ENCODE measurements around the gene ZNF808. TPM values are rescaled to one million over a fixed set of nuclear protein-coding genes. Genes with fewer than 3 reads are reported as not detected.
"Not testable (repeated sequence)": the region's sequence is repeated elsewhere in the genome, so short reads cannot be mapped to it uniquely, and the experiment has no call there.

ZNF808 gene
- total RNA-seq, 3 donors from 2014 or later (not counting 1 experiment from before 2014, with no cell fraction given): 43.8 to 69.1 (median 49.5) TPM

- peaks cover 5% of the 10 kb centered on the region for H3K36me3 ChIP-seq (ENCODE audit: control insufficient read depth, insufficient read depth, low read length)
- H3K4me1 ChIP-seq (ENCODE audit: control insufficient read depth, insufficient read depth, low read length): peaks cover 21% of the 10 kb centered on the region
- no peak overlapping the region for H3K27ac Mint-ChIP-seq
- H3K9me3 ChIP-seq (ENCODE audit: control insufficient read depth, insufficient read depth, low read length): peaks cover 5% of the 10 kb centered on the region
- no peak overlapping the region for H3K4me3 Mint-ChIP-seq
- intact Hi-C loops (cut with micrococcal nuclease): no loop called here
- no peak overlapping the region for H3K4me3 ChIP-seq (ENCODE audit: low read length)
- DNase-seq (no peak), ATAC-seq (no peak)
- H3K9me3 Mint-ChIP-seq: peaks cover 0 to 2% of the 10 kb centered on the region in 2 donors
- no peak overlapping the region for H3K27ac ChIP-seq (ENCODE audit: low read length)
- H3K36me3 Mint-ChIP-seq: peaks cover 21% of the 10 kb centered on the region
- peaks cover 12% of the 10 kb centered on the region in 2 donors for H3K4me1 Mint-ChIP-seq
- H3K27me3 ChIP-seq (ENCODE audit: control insufficient read depth, insufficient read depth, low read length): no peaks in the 10 kb centered on the region
- TF ChIP-seq CTCF (IDR thresholded peaks at IDR 0.05): no peak
- 95% methylated on average over 3 of the region's 3 CpGs for WGBS (ENCODE audit: insufficient coverage)
- H3K27me3 Mint-ChIP-seq (ENCODE audit: low read depth in 2 of 2): no peaks in the 10 kb centered on the region
Measured at GRCh38 chr19:52599241-52599640, 71.8 kb downstream of the ZNF808 start.

GRCh38 chr19:52600639-52601024, 73.2 kb downstream of the ZNF808 start:
- Mint-ChIP-seq H3K27ac (peak overlapping the region; percentile 39 to 83), H3K4me3 (peak overlapping the region; percentile 96), H3K36me3 (peaks cover 18% of the 10 kb centered on the region), H3K9me3 (peaks cover 0 to 4% of the 10 kb centered on the region in 2 donors), H3K4me1 (peaks cover 12 to 22% of the 10 kb centered on the region in 2 donors), H3K27me3 (ENCODE audit: low read depth in 2 of 2) (no peaks in the 10 kb centered on the region)
- intact Hi-C loops (cut with micrococcal nuclease): loop anchor here (2.0 to 5.0 kb wide), 2 partner anchors 30 to 73 kb away; partner anchors contain the start of genes ZNF701 and ZNF808
- ATAC-seq (peak; percentile 16 to 31 (median 16)), DNase-seq (peak; percentile 17 to 44)
- Histone ChIP-seq H3K4me1 (ENCODE audit: control insufficient read depth, insufficient read depth, low read length) (peaks cover 21% of the 10 kb centered on the region), H3K4me3 (ENCODE audit: low read length) (peak overlapping the region; percentile 75), H3K36me3 (ENCODE audit: control insufficient read depth, insufficient read depth, low read length) (peaks cover 5% of the 10 kb centered on the region), H3K27me3 (ENCODE audit: control insufficient read depth, insufficient read depth, low read length) (no peaks in the 10 kb centered on the region), H3K9me3 (ENCODE audit: control insufficient read depth, insufficient read depth, low read length) (peaks cover 5% of the 10 kb centered on the region), H3K27ac (ENCODE audit: low read length) (peak overlapping the region; percentile 56)
- TF ChIP-seq CTCF (IDR thresholded peaks at IDR 0.05): no peak
- WGBS (ENCODE audit: insufficient coverage): under 1% methylated on average over 15 of the region's 15 CpGs

GRCh38 chr19:52601025-52601973, 73.8 kb downstream of the ZNF808 start:
- Mint-ChIP-seq H3K4me3 (peak overlapping the region; percentile 96), H3K4me1 (peaks cover 13 to 28% of the 10 kb centered on the region in 2 donors), H3K27me3 (ENCODE audit: low read depth in 2 of 2) (no peaks in the 10 kb centered on the region), H3K9me3 (peaks cover 0 to 2% of the 10 kb centered on the region in 2 donors), H3K27ac (peak overlapping the region; percentile 39 to 83), H3K36me3 (peaks cover 11% of the 10 kb centered on the region)
- intact Hi-C loops (cut with micrococcal nuclease): loop anchor here (2.0 to 5.0 kb wide), 2 partner anchors 30 to 74 kb away; partner anchors contain the start of genes ZNF701 and ZNF808
- ATAC-seq: peak; percentile 99
- Histone ChIP-seq H3K27me3 (ENCODE audit: control insufficient read depth, insufficient read depth, low read length) (no peaks in the 10 kb centered on the region), H3K9me3 (ENCODE audit: control insufficient read depth, insufficient read depth, low read length) (peaks cover 5% of the 10 kb centered on the region), H3K36me3 (ENCODE audit: control insufficient read depth, insufficient read depth, low read length) (no peaks in the 10 kb centered on the region), H3K4me1 (ENCODE audit: control insufficient read depth, insufficient read depth, low read length) (peaks cover 21% of the 10 kb centered on the region), H3K27ac (ENCODE audit: low read length) (peak overlapping the region; percentile 56), H3K4me3 (ENCODE audit: low read length) (peak overlapping the region; percentile 75)
- DNase-seq: peak; percentile 92 to 94
- TF ChIP-seq CTCF (IDR thresholded peaks at IDR 0.05): peak; percentile 57
- under 1% methylated on average over 62 of the region's 62 CpGs for WGBS (ENCODE audit: insufficient coverage)

- intact Hi-C loops (cut with micrococcal nuclease): loop anchor here (2.0 to 5.0 kb wide), 2 partner anchors 31 to 75 kb away; partner anchors contain the start of genes ZNF701 and ZNF808
- not testable (repeated sequence) for H3K27me3 Mint-ChIP-seq (ENCODE audit: low read depth in 2 of 2); H3K9me3 Mint-ChIP-seq; H3K36me3 Mint-ChIP-seq; H3K27ac ChIP-seq (ENCODE audit: low read length); ATAC-seq; H3K36me3 ChIP-seq (ENCODE audit: control insufficient read depth, insufficient read depth, low read length); H3K9me3 ChIP-seq (ENCODE audit: control insufficient read depth, insufficient read depth, low read length); H3K27me3 ChIP-seq (ENCODE audit: control insufficient read depth, insufficient read depth, low read length)
- peak overlapping the region; percentile 96 for H3K4me3 Mint-ChIP-seq
- WGBS (ENCODE audit: insufficient coverage): 67% methylated on average over 3 of the region's 3 CpGs
- H3K4me3 ChIP-seq (ENCODE audit: low read length): peak overlapping the region; percentile 75
- H3K4me1 Mint-ChIP-seq: peaks cover 20 to 34% of the 10 kb centered on the region in 2 donors
- peak in 1 of 2 donors; percentile 15 for DNase-seq
- peak overlapping the region; percentile 39 to 83 for H3K27ac Mint-ChIP-seq
- peaks cover 21% of the 10 kb centered on the region for H3K4me1 ChIP-seq (ENCODE audit: control insufficient read depth, insufficient read depth, low read length)
Measured at GRCh38 chr19:52601974-52602366, 74.5 kb downstream of the ZNF808 start.
